Sciatic nerve (tissue), 1 donor: ENCODE measurements around the gene CDIPT. TPM values are rescaled to one million over a fixed set of nuclear protein-coding genes. Genes with fewer than 3 reads are reported as not detected.

Source experiments
- total RNA-seq: library from RNA; stranded (reverse); fragmentation: NEBNext Ultra II Directional; extraction: Animal tissue kit (Norgen Biotek cat#: 25700); gene quantifications from one replicate; pipeline ENCODE4 v1.2.1, GENCODE V29; 2021
- donor health status: DM: no; HTN: no; CAD: no.

CDIPT gene
- total RNA-seq, 1 donor from 2014 or later = 58.4 TPM

Other genes with a start within 250 kb of the CDIPT start
- 5.4 TPM for gene SPN, start 200.0 kb downstream of the CDIPT start, total RNA-seq
- 26.3 TPM for gene QPRT, start 184.0 kb downstream of the CDIPT start, total RNA-seq
- 2.2 TPM for gene C16orf54, start 117.2 kb downstream of the CDIPT start, total RNA-seq
- not detected for gene ZG16, start 85.0 kb downstream of the CDIPT start, total RNA-seq
- 16.9 TPM for gene KIF22, start 72.5 kb downstream of the CDIPT start, total RNA-seq
- 123 TPM for gene MAZ, start 56.7 kb downstream of the CDIPT start, total RNA-seq
- 26.3 TPM for gene PRRT2, start 51.0 kb downstream of the CDIPT start, total RNA-seq
- gene PAGR1, start 47.1 kb downstream of the CDIPT start, total RNA-seq = 29.7 TPM
- 123 TPM for gene MVP, start 42.8 kb downstream of the CDIPT start, total RNA-seq
- gene SEZ6L2, start 36.3 kb upstream of the CDIPT start, total RNA-seq = 3.1 TPM
- gene ASPHD1, start 37.3 kb upstream of the CDIPT start, total RNA-seq = 5.0 TPM
- 30.4 TPM for gene KCTD13, start 63.0 kb upstream of the CDIPT start, total RNA-seq
- gene TMEM219, start 98.9 kb upstream of the CDIPT start, total RNA-seq = 82.4 TPM
- 51.8 TPM for gene TAOK2, start 110.6 kb upstream of the CDIPT start, total RNA-seq
- gene HIRIP3, start 132.4 kb upstream of the CDIPT start, total RNA-seq = 11.1 TPM
- 59.2 TPM for gene INO80E, start 133.0 kb upstream of the CDIPT start, total RNA-seq
- gene DOC2A, start 147.8 kb upstream of the CDIPT start, total RNA-seq = 0.67 TPM
- not detected for gene C16orf92, start 160.0 kb upstream of the CDIPT start, total RNA-seq
- gene TLCD3B, start 168.0 kb upstream of the CDIPT start, total RNA-seq = not detected
- 600 TPM for gene ALDOA, start 202.5 kb upstream of the CDIPT start, total RNA-seq
- gene PPP4C, start 212.8 kb upstream of the CDIPT start, total RNA-seq = 41.2 TPM
- gene TBX6, start 228.7 kb upstream of the CDIPT start, total RNA-seq = 1.7 TPM
- gene YPEL3, start 233.0 kb upstream of the CDIPT start, total RNA-seq = 96.4 TPM